ENCODE results near the gene BRMS1L. TPM values are rescaled to one million over a fixed set of nuclear protein-coding genes. Genes with fewer than 3 reads are reported as not detected.
A peak's percentile ranks its signal among the peaks of the same experiment; 100 is the strongest.

The BRMS1L gene
- total RNA-seq, 1 experiment from 2014 or later: 11.4 TPM

DNA sequence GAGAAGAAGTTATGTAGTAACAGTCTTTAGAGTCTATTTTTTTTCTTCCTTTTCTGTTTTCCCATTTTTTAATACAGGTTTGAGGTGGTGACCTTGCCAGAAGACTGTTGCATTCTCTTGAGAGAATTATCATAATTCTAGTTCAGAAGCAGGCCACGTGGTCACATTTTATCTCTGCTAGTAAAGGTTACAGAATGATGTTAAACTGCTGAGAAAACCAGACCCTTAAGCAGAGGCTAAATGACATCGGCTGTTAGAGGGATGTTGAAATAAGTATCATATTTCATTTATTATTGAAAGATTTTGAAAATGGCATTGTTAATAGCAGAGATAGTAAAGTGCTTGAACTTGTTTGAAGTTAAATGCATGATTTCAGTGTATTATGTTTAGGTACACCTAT, 49.2 kb downstream of the BRMS1L start:
- intact Hi-C loops (cut with micrococcal nuclease; ENCODE audit: unreplicated experiment): no loop called here
- Mint-ChIP-seq H3K4me1 (ENCODE audit: low read depth, unreplicated experiment) (peaks cover 14% of the 10 kb centered on the region), H3K4me3 (ENCODE audit: unreplicated experiment) (no peak overlapping the region), H3K27ac (ENCODE audit: unreplicated experiment) (no peak overlapping the region), H3K27me3 (ENCODE audit: insufficient read depth, unreplicated experiment) (no peaks in the 10 kb centered on the region), H3K36me3 (ENCODE audit: insufficient read depth, unreplicated experiment) (no peaks in the 10 kb centered on the region), H3K9me3 (ENCODE audit: unreplicated experiment) (no peaks in the 10 kb centered on the region)
- no TSS peak for BruUV-seq (replicated peaks)
- Histone ChIP-seq H3K36me3 (ENCODE audit: control insufficient read depth, insufficient read depth, low read length) (no peaks in the 10 kb centered on the region), H3K9me3 (no peaks in the 10 kb centered on the region), H3K4me3 (ENCODE audit: low read depth, low read length) (no peak overlapping the region), H3K27me3 (replicated peaks; ENCODE audit: control insufficient read depth, insufficient read depth, low read length) (no peaks in the 10 kb centered on the region), H3K4me1 (peaks cover 15% of the 10 kb centered on the region)
- no peak for DNase-seq
- ChIA-PET CTCF (no interaction called here), POLR2A (no interaction called here)
- TF ChIP-seq, protein P1, sequence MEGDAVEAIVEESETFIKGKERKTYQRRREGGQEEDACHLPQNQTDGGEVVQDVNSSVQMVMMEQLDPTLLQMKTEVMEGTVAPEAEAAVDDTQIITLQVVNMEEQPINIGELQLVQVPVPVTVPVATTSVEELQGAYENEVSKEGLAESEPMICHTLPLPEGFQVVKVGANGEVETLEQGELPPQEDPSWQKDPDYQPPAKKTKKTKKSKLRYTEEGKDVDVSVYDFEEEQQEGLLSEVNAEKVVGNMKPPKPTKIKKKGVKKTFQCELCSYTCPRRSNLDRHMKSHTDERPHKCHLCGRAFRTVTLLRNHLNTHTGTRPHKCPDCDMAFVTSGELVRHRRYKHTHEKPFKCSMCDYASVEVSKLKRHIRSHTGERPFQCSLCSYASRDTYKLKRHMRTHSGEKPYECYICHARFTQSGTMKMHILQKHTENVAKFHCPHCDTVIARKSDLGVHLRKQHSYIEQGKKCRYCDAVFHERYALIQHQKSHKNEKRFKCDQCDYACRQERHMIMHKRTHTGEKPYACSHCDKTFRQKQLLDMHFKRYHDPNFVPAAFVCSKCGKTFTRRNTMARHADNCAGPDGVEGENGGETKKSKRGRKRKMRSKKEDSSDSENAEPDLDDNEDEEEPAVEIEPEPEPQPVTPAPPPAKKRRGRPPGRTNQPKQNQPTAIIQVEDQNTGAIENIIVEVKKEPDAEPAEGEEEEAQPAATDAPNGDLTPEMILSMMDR (IDR thresholded peaks at IDR 0.05; ENCODE audit: insufficient read depth in 1 of 2, low read depth in 1 of 2, low read length in 1 of 2, severe bottlenecking in 1 of 2, unreplicated experiment in 1 of 2): no peak

GRCh38 chr14:35877276-35877675, 51.1 kb downstream of the BRMS1L start:
- Histone ChIP-seq H3K4me3 (ENCODE audit: low read depth, low read length) (no peak overlapping the region), H3K36me3 (ENCODE audit: control insufficient read depth, insufficient read depth, low read length) (no peaks in the 10 kb centered on the region), H3K27me3 (replicated peaks; ENCODE audit: control insufficient read depth, insufficient read depth, low read length) (no peaks in the 10 kb centered on the region), H3K9me3 (no peaks in the 10 kb centered on the region), H3K4me1 (peaks cover 15% of the 10 kb centered on the region)
- no peaks in the 10 kb centered on the region for H3K9me3 Mint-ChIP-seq (ENCODE audit: unreplicated experiment)
- DNase-seq: peak in 1 of 2 experiments; percentile 38
- TF ChIP-seq, protein P1 (IDR thresholded peaks at IDR 0.05; ENCODE audit: insufficient read depth in 1 of 2, low read depth in 1 of 2, low read length in 1 of 2, severe bottlenecking in 1 of 2, unreplicated experiment in 1 of 2): no peak
- no peaks in the 10 kb centered on the region for H3K27me3 Mint-ChIP-seq (ENCODE audit: insufficient read depth, unreplicated experiment)
- no peaks in the 10 kb centered on the region for H3K36me3 Mint-ChIP-seq (ENCODE audit: insufficient read depth, unreplicated experiment)
- H3K27ac Mint-ChIP-seq (ENCODE audit: unreplicated experiment): peak overlapping the region; percentile 25
- intact Hi-C loops (cut with micrococcal nuclease; ENCODE audit: unreplicated experiment): no loop called here
- CTCF ChIA-PET: interaction anchor here (1.0 kb wide), 1 partner anchor 59 kb away, joined by 4 read pairs; no protein-coding TSS in a partner anchor
- no TSS peak for BruUV-seq (replicated peaks)
- H3K4me1 Mint-ChIP-seq (ENCODE audit: low read depth, unreplicated experiment): peaks cover 14% of the 10 kb centered on the region
- H3K4me3 Mint-ChIP-seq (ENCODE audit: unreplicated experiment): no peak overlapping the region
- POLR2A ChIA-PET: interaction anchor here (0.7 kb wide), 1 partner anchor 51 kb away, joined by 6 read pairs; the partner anchor contains the start of gene BRMS1L

DNA sequence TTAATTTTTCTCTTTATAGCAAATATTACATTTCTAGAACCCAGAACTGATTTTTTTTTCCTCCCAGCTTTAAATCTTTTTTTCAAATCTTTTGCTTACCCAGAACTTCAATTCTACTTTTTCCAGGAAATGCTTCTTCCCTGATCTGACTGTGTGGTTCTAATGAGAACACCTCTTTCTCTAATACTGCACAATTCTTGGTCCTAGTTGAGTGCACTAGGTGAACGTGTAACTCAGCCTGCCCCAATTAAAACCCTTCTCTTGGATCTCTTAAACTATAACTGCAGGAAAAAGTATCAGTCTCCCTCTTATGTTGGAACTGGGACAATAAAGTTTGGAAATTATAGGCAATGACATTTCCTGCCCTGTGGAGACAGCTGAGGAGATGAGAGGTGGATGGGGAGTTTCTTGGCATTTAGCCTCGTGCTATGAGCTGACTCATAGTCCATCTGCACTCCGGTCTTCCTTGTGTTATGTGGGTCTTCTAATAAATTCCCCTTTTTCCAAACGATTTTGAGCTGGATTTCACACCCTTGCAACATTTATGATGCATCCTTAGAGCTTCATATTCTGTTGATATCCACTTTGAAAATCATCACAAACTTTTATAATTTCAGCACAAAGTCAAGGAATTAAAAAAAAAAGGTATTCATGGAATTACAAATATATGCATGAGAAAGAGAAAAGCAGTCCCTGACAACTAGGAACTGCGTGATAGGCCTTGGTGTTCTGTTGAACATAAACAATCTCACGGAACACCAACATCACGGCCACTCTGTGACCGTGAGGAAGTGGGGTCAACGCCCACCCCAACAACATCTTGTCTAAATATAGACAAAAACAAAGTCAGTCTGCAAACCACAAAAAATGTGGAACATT, 52.4 kb downstream of the BRMS1L start:
- ChIA-PET POLR2A (no interaction called here), CTCF (no interaction called here)
- Mint-ChIP-seq H3K36me3 (ENCODE audit: insufficient read depth, unreplicated experiment) (no peaks in the 10 kb centered on the region), H3K9me3 (ENCODE audit: unreplicated experiment) (no peaks in the 10 kb centered on the region), H3K27me3 (ENCODE audit: insufficient read depth, unreplicated experiment) (no peaks in the 10 kb centered on the region), H3K27ac (ENCODE audit: unreplicated experiment) (peak overlapping the region; percentile 74), H3K4me1 (ENCODE audit: low read depth, unreplicated experiment) (peaks cover 14% of the 10 kb centered on the region), H3K4me3 (ENCODE audit: unreplicated experiment) (no peak overlapping the region)
- TF ChIP-seq, protein P1 (IDR thresholded peaks at IDR 0.05; ENCODE audit: insufficient read depth in 1 of 2, low read depth in 1 of 2, low read length in 1 of 2, severe bottlenecking in 1 of 2, unreplicated experiment in 1 of 2): no peak
- Histone ChIP-seq H3K9me3 (no peaks in the 10 kb centered on the region), H3K27me3 (replicated peaks; ENCODE audit: control insufficient read depth, insufficient read depth, low read length) (no peaks in the 10 kb centered on the region), H3K4me1 (peaks cover 15% of the 10 kb centered on the region), H3K36me3 (ENCODE audit: control insufficient read depth, insufficient read depth, low read length) (no peaks in the 10 kb centered on the region), H3K4me3 (ENCODE audit: low read depth, low read length) (no peak overlapping the region)
- BruUV-seq (replicated peaks): no TSS peak
- DNase-seq: no peak
- intact Hi-C loops (cut with micrococcal nuclease; ENCODE audit: unreplicated experiment): loop anchor here (1.0 kb wide), 1 partner anchor 191 kb away; no protein-coding TSS in a partner anchor
